CD4-positive, alpha-beta memory T cell (primary cell): ENCODE measurements around the gene CYP2J2. TPM values are rescaled to one million over a fixed set of nuclear protein-coding genes. Genes with fewer than 3 reads are reported as not detected.

ENCODE experiments used
- CTCF ChIA-PET: fragments of 350-600 bp; sonication (Branson Sonifier 250); formaldehyde crosslinking; loops from one replicate; lab custom pipeline; 2021; ENCODE audit warnings: inconsistent platforms; ENCODE audit not compliant: partially characterized antibody; lab: Charles Lee
- POLR2A ChIA-PET: fragments of 350-600 bp; sonication (Branson Sonifier 250); formaldehyde crosslinking; loops from one replicate; lab custom pipeline; 2021; ENCODE audit not compliant: partially characterized antibody; lab: Charles Lee
- DNase-seq, 5 donors: peaks; one replicate each; pipeline versions ENCODE4 v3.0.0 to v3.0.0-alpha.2; 2020 to 2022; ENCODE audit warnings: mixed read lengths in 1 of 5
- H3K27ac ChIP-seq: one replicate; pipeline ENCODE4 v1.7.0; 2013; ENCODE audit warnings: low read depth, low read length
- H3K27me3 ChIP-seq: 2 replicates; pipeline ENCODE4 v1.7.0; 2013; ENCODE audit warnings: mild to moderate bottlenecking, low read length, moderate library complexity; ENCODE audit not compliant: insufficient read depth
- H3K36me3 ChIP-seq: 2 replicates; pipeline ENCODE4 v1.7.0; 2013; ENCODE audit warnings: mild to moderate bottlenecking, low read length, moderate library complexity; ENCODE audit not compliant: insufficient read depth
- H3K4me1 ChIP-seq: 2 replicates; pipeline ENCODE4 v1.7.0; 2013; ENCODE audit warnings: mild to moderate bottlenecking, low read length, moderate library complexity; ENCODE audit not compliant: insufficient read depth
- H3K4me3 ChIP-seq, 2 donors: one replicate each; pipeline ENCODE4 v1.7.0; 2013; ENCODE audit warnings: low read length in 2 of 2, mild to moderate bottlenecking in 1 of 2
- H3K9me3 ChIP-seq, 2 donors: one replicate each; pipeline ENCODE4 v1.7.0; 2013; ENCODE audit warnings: low read length in 2 of 2, control low read depth in 1 of 2; ENCODE audit not compliant: control insufficient read depth in 1 of 2
- H3K27ac Mint-ChIP-seq, 7 donors: one replicate each; pipeline ENCODE4 v1.8.0; 2020 to 2021; ENCODE audit warnings: mixed read lengths in 7 of 7, mild to moderate bottlenecking in 6 of 7, inconsistent platforms in 3 of 7, moderate library complexity in 3 of 7
- H3K27me3 Mint-ChIP-seq, 2 donors: one replicate each; pipeline ENCODE4 v1.8.0; 2020 to 2021; ENCODE audit warnings: mixed read lengths in 2 of 2
- H3K36me3 Mint-ChIP-seq, 2 donors: one replicate each; pipeline ENCODE4 v1.8.0; 2020 to 2021; ENCODE audit warnings: mixed read lengths in 2 of 2, inconsistent platforms in 1 of 2, mild to moderate bottlenecking in 1 of 2
- H3K4me1 Mint-ChIP-seq, 4 donors: one replicate each; pipeline ENCODE4 v1.8.0; 2020 to 2021; ENCODE audit warnings: mixed read lengths in 4 of 4, mild to moderate bottlenecking in 1 of 4
- H3K4me3 Mint-ChIP-seq, 8 donors: one replicate each; pipeline ENCODE4 v1.8.0; 2020 to 2021; ENCODE audit warnings: mixed read lengths in 8 of 8, mild to moderate bottlenecking in 7 of 8, moderate library complexity in 6 of 8, inconsistent platforms in 3 of 8
- H3K9me3 Mint-ChIP-seq, 8 donors: one replicate each; pipeline ENCODE4 v1.8.0; 2020 to 2021; ENCODE audit warnings: mixed read lengths in 8 of 8, mild to moderate bottlenecking in 5 of 8, inconsistent platforms in 3 of 8, moderate library complexity in 1 of 8
- intact Hi-C: fragments of 100-400 bp; cut with micrococcal nuclease; formaldehyde crosslinking; loops from one replicate; pipeline ENCODE4 v1.15.1; 2023
- polyA plus RNA-seq, 2 donors: library from polyadenylated mRNA; unstranded; fragments of 300-500 nt; fragmentation: Illumina TruSeq; gene quantifications; one replicate each; pipeline ENCODE4 v1.2.3, GENCODE V29; 2021
- total RNA-seq, 2 experiments: library from RNA; stranded (reverse); gene quantifications; one replicate each; pipeline ENCODE4 v1.2.3, GENCODE V29; 2021

Gene CYP2J2
- total and polyA plus RNA-seq, 4 experiments from 2014 or later: 0.20 to 0.59 (median 0.28) TPM; not detected in 1

DNA sequence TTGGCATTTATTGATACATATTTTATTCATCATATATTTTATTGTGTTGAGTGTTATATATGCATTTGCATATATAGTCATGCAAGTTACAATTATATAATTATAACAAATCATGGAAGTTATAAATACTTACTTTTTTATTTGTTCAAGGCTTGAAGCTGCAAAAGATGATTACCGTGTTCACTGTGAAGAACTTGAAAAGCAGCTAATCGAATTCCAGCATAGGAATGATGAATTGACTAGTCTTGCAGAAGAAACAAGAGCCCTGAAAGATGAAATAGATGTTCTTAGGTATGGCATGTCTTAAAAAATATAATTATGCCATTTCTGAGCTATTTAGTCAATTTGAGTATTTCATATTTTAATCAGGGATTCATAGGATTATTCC lies 79.7 kb downstream of the CYP2J2 start:
- H3K27ac Mint-ChIP-seq: no peak overlapping the region
- CTCF ChIA-PET: no interaction called here
- H3K36me3 ChIP-seq: no peaks in the 10 kb centered on the region
- DNase-seq: no peak
- H3K4me1 ChIP-seq: no peaks in the 10 kb centered on the region
- H3K27me3 Mint-ChIP-seq: no peaks in the 10 kb centered on the region
- intact Hi-C loops: no loop called here
- no peak overlapping the region for H3K4me3 Mint-ChIP-seq
- H3K4me3 ChIP-seq: no peak overlapping the region
- no peaks in the 10 kb centered on the region for H3K27me3 ChIP-seq
- H3K4me1 Mint-ChIP-seq: peaks cover 0 to 6% (median 0%) of the 10 kb centered on the region in 4 donors
- POLR2A ChIA-PET: no interaction called here
- H3K27ac ChIP-seq: no peak overlapping the region
- H3K36me3 Mint-ChIP-seq: peaks cover 51 to 58% of the 10 kb centered on the region in 2 donors
- H3K9me3 Mint-ChIP-seq: no peaks in the 10 kb centered on the region
- no peaks in the 10 kb centered on the region for H3K9me3 ChIP-seq

- Histone ChIP-seq H3K4me3 (no peak overlapping the region), H3K27ac (no peak overlapping the region), H3K27me3 (no peaks in the 10 kb centered on the region), H3K4me1 (no peaks in the 10 kb centered on the region), H3K36me3 (no peaks in the 10 kb centered on the region), H3K9me3 (no peaks in the 10 kb centered on the region)
- peaks cover 49 to 63% of the 10 kb centered on the region in 2 donors for H3K36me3 Mint-ChIP-seq
- ChIA-PET CTCF (no interaction called here), POLR2A (no interaction called here)
- H3K4me3 Mint-ChIP-seq: no peak overlapping the region
- DNase-seq: no peak
- no peak overlapping the region for H3K27ac Mint-ChIP-seq
- no peaks in the 10 kb centered on the region for H3K9me3 Mint-ChIP-seq
- H3K27me3 Mint-ChIP-seq: no peaks in the 10 kb centered on the region
- intact Hi-C loops: no loop called here
- peaks cover 0 to 6% (median 0%) of the 10 kb centered on the region in 4 donors for H3K4me1 Mint-ChIP-seq
Measured at GRCh38 chr1:59846209-59846894, 80.2 kb downstream of the CYP2J2 start.

DNA sequence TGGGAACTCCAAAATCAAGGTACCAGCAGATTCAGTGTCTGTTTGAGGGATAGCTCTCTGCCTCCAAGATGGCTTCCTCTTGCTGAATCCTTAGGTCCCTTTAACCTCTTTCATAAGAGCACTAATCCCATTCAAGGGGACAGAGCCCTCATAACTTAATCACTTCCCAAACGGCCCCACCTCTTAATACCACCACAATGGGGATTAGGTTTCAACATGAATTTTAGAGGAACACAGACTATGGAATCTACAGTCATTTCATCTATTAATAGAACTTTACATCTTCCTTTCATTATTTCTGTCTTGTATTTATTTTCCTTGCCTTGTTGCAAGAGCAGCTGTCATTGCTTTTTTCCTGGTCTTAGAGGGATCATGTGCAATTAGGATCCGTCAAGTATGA lies 81.5 kb downstream of the CYP2J2 start:
- Histone ChIP-seq H3K4me3 (no peak overlapping the region), H3K4me1 (no peaks in the 10 kb centered on the region), H3K36me3 (peaks cover 4% of the 10 kb centered on the region), H3K27ac (no peak overlapping the region), H3K9me3 (no peaks in the 10 kb centered on the region), H3K27me3 (no peaks in the 10 kb centered on the region)
- peak overlapping the region in 1 of 7 donors; percentile 37 for H3K27ac Mint-ChIP-seq
- peaks cover 52 to 63% of the 10 kb centered on the region in 2 donors for H3K36me3 Mint-ChIP-seq
- no peaks in the 10 kb centered on the region for H3K9me3 Mint-ChIP-seq
- no peaks in the 10 kb centered on the region for H3K27me3 Mint-ChIP-seq
- POLR2A ChIA-PET: no interaction called here
- peaks cover 0 to 6% (median 0%) of the 10 kb centered on the region in 4 donors for H3K4me1 Mint-ChIP-seq
- intact Hi-C loops: no loop called here
- CTCF ChIA-PET: no interaction called here
- no peak overlapping the region for H3K4me3 Mint-ChIP-seq
- DNase-seq: no peak

Other genes with a start within 250 kb of the CYP2J2 start
- gene HOOK1, start 111.8 kb downstream of the CYP2J2 start, total RNA-seq: 10 to 100 TPM; 16.7 to 19.2 TPM
- 1 to 10 TPM; 9.3 to 9.9 TPM for gene HOOK1, start 111.8 kb downstream of the CYP2J2 start, polyA plus RNA-seq
- not detected for gene C1orf87, start 147.0 kb upstream of the CYP2J2 start, total RNA-seq
- gene C1orf87, start 147.0 kb upstream of the CYP2J2 start, polyA plus RNA-seq: not detected